HepG2 (cell line): ENCODE data around the gene PKP3. TPM values are rescaled to one million over a fixed set of nuclear protein-coding genes. Genes with fewer than 3 reads are reported as not detected.

ENCODE experiments used
- AHR ChIP-seq: IDR thresholded peaks from 2 replicates; pipeline ENCODE4 v1.6.1; 2018; ENCODE audit warnings: missing genetic modification reagents, missing compliant biosample characterization
- ATF4 ChIP-seq, 2 experiments: fragments of 450-650 bp in 1 of 2; sonication (generic) in 1 of 2; formaldehyde crosslinking; IDR thresholded peaks; 2 replicates each; pipeline versions ENCODE4 v1.5.0 to v1.8.0; 2020 to 2022; ENCODE audit warnings: mild to moderate bottlenecking in 1 of 2, missing genetic modification reagents in 1 of 2
- ERF ChIP-seq: IDR thresholded peaks from 2 replicates; pipeline ENCODE4 v1.6.1; 2018; ENCODE audit warnings: missing biosample characterization, missing genetic modification reagents
- GPBP1L1 ChIP-seq: sonication (generic); formaldehyde crosslinking; IDR thresholded peaks from 2 replicates; pipeline ENCODE4 v1.5.0; 2020; ENCODE audit warnings: mild to moderate bottlenecking, missing genetic modification reagents
- HMG20A ChIP-seq: IDR thresholded peaks from 2 replicates; pipeline ENCODE4 v1.6.1; 2016; ENCODE audit warnings: borderline replicate concordance
- IRF1 ChIP-seq: sonication (generic); formaldehyde crosslinking; IDR thresholded peaks from 2 replicates; pipeline ENCODE4 v1.4.0; 2020; ENCODE audit warnings: low read depth, mild to moderate bottlenecking, missing genetic modification reagents
- JDP2 ChIP-seq: sonication (generic); formaldehyde crosslinking; IDR thresholded peaks from 2 replicates; pipeline ENCODE4 v1.8.1; 2022; ENCODE audit warnings: missing genetic modification reagents, borderline replicate concordance
- KLF9 ChIP-seq: IDR thresholded peaks from 2 replicates; pipeline ENCODE4 v1.6.1; 2016; ENCODE audit warnings: low read depth
- MLLT10 ChIP-seq: sonication (generic); formaldehyde crosslinking; IDR thresholded peaks from 2 replicates; pipeline ENCODE4 v1.4.0; 2020; ENCODE audit warnings: missing genetic modification reagents
- NCOA5 ChIP-seq: sonication (generic); formaldehyde crosslinking; IDR thresholded peaks from 2 replicates; pipeline ENCODE4 v1.4.0; 2020; ENCODE audit warnings: missing genetic modification reagents
- SRSF9 ChIP-seq: fragments of 200-400 bp; formaldehyde crosslinking; IDR thresholded peaks from 2 replicates; pipeline ENCODE4 v1.6.1; 2018; ENCODE audit warnings: borderline replicate concordance, mild to moderate bottlenecking, low read depth, low read length; ENCODE audit not compliant: insufficient read depth, poor library complexity, severe bottlenecking
- TOE1 ChIP-seq: sonication (generic); formaldehyde crosslinking; IDR thresholded peaks from 2 replicates; pipeline ENCODE4 v1.4.0; 2020; ENCODE audit warnings: mild to moderate bottlenecking, missing genetic modification reagents
- TP53 ChIP-seq: sonication (generic); formaldehyde crosslinking; conservative IDR thresholded peaks from 2 replicates; pipeline ENCODE4 v1.4.0; 2020; ENCODE audit warnings: missing genetic modification reagents
- ZBTB20 ChIP-seq: sonication (generic); formaldehyde crosslinking; IDR thresholded peaks from 2 replicates; pipeline ENCODE4 v1.8.1; 2023; ENCODE audit warnings: missing genetic modification reagents, low read depth, mild to moderate bottlenecking, borderline replicate concordance
- ZFP36L1 ChIP-seq: sonication (generic); formaldehyde crosslinking; IDR thresholded peaks from 2 replicates; pipeline ENCODE4 v1.8.0; 2022; ENCODE audit warnings: mild to moderate bottlenecking, missing genetic modification reagents, moderate library complexity
- ZKSCAN1 ChIP-seq: fragments of 150-350 bp; IDR thresholded peaks from 2 replicates; pipeline ENCODE4 v1.6.1; 2014; ENCODE audit warnings: low read length
- ZMYM3 ChIP-seq: sonication (generic); formaldehyde crosslinking; IDR thresholded peaks from 2 replicates; pipeline ENCODE4 v1.5.1; 2020; ENCODE audit warnings: mild to moderate bottlenecking, missing genetic modification reagents
- ZNF160 ChIP-seq: sonication (generic); formaldehyde crosslinking; IDR thresholded peaks from 2 replicates; pipeline ENCODE4 v1.8.0; 2022; ENCODE audit warnings: mild to moderate bottlenecking, inconsistent platforms, missing genetic modification reagents
- ZNF232 ChIP-seq: sonication (generic); formaldehyde crosslinking; IDR thresholded peaks from 2 replicates; pipeline ENCODE4 v1.4.0; 2020; ENCODE audit warnings: missing genetic modification reagents, borderline replicate concordance
- ZNF33A ChIP-seq: sonication (generic); formaldehyde crosslinking; IDR thresholded peaks from 2 replicates; pipeline ENCODE4 v1.5.1; 2020; ENCODE audit warnings: missing genetic modification reagents, mild to moderate bottlenecking, moderate library complexity, borderline replicate concordance
- ZNF34 ChIP-seq: sonication (generic); formaldehyde crosslinking; IDR thresholded peaks from 2 replicates; pipeline ENCODE4 v1.4.0; 2020; ENCODE audit warnings: mild to moderate bottlenecking, missing genetic modification reagents, borderline replicate concordance
- ZNF382 ChIP-seq: sonication (generic); formaldehyde crosslinking; IDR thresholded peaks from 2 replicates; pipeline ENCODE4 v1.5.0; 2020; ENCODE audit warnings: missing genetic modification reagents, mild to moderate bottlenecking, borderline replicate concordance
- ZNF414 ChIP-seq: sonication (generic); formaldehyde crosslinking; IDR thresholded peaks from 2 replicates; pipeline ENCODE4 v1.5.0; 2020; ENCODE audit warnings: missing genetic modification reagents
- ZNF431 ChIP-seq: sonication (generic); formaldehyde crosslinking; IDR thresholded peaks from 2 replicates; pipeline ENCODE4 v1.9.0; 2022; ENCODE audit warnings: missing genetic modification reagents, low read depth, mild to moderate bottlenecking, borderline replicate concordance
- ZNF576 ChIP-seq: sonication (generic); formaldehyde crosslinking; IDR thresholded peaks from 2 replicates; pipeline ENCODE4 v1.4.0; 2020; ENCODE audit warnings: mild to moderate bottlenecking, missing genetic modification reagents
- ZNF879 ChIP-seq: sonication (generic); formaldehyde crosslinking; IDR thresholded peaks from 2 replicates; pipeline ENCODE4 v1.8.1; 2023; ENCODE audit warnings: missing genetic modification reagents
- polyA plus RNA-seq, 8 experiments: library from polyadenylated mRNA; depleted of rRNA in 3 of 8; stranded (reverse) in 7 of 8; unstranded in 1 of 8; fragments of >200 nt; fragmentation: Illumina TruSeq in 4 of 8; extraction: Trizol in 4 of 8; gene quantifications; 2 replicates each; pipeline versions ENCODE4 v1.2.1 to v1.2.3, GENCODE V29; 2011 to 2016; ENCODE audit warnings: low read depth in 4 of 8, missing spikeins in 1 of 8, mixed read lengths in 1 of 8; ENCODE audit not compliant: insufficient read depth in 1 of 8
- total RNA-seq, 5 experiments: library from RNA; depleted of rRNA; stranded (reverse); fragments of >200 nt; fragmentation: Illumina TruSeq; extraction: Trizol; gene quantifications; 2 replicates each; pipeline ENCODE4 v1.2.3, GENCODE V29; 2016; ENCODE audit warnings: low read depth in 1 of 5

PKP3 gene
- total and polyA plus RNA-seq, 2 of the 13 experiments (the other 11 are each of a cell fraction or from before 2014, with no cell fraction given) = 18.0 to 28.7 TPM

GRCh38 chr11:396948-397548 is 3.0 kb downstream of the PKP3 start (continued):
- no peak for TF ChIP-seq ZNF576 (CRISPR knock-in tag)
- no peak for TF ChIP-seq TP53 (CRISPR knock-in tag)
- no peak for TF ChIP-seq ZNF232 (CRISPR knock-in tag)
- TF ChIP-seq SRSF9 = no peak
- TF ChIP-seq ZNF382 (CRISPR knock-in tag) = no peak
- TF ChIP-seq KLF9 (CRISPR knock-in tag) = no peak
- TF ChIP-seq JDP2 (CRISPR knock-in tag) = no peak
- TF ChIP-seq ZNF879 (CRISPR knock-in tag) = no peak
- TF ChIP-seq ERF (CRISPR knock-in tag) = peak; percentile 73; the same call in 1 of the 2 replicates
- 0 out of 2 replicates have a peak, but pooled peaks have one; percentile 11 for TF ChIP-seq ZMYM3 (CRISPR knock-in tag)
- no peak for TF ChIP-seq ZKSCAN1
- no peak for TF ChIP-seq ZFP36L1
- TF ChIP-seq HMG20A = no peak
- TF ChIP-seq AHR (CRISPR knock-in tag) = no peak
- TF ChIP-seq ZBTB20 (CRISPR knock-in tag) = no peak; the same call in 1 of the 2 replicates
- no peak for TF ChIP-seq ZNF160
- no peak for TF ChIP-seq ZNF414
- no peak for TF ChIP-seq GPBP1L1 (CRISPR knock-in tag)
- TF ChIP-seq ZNF33A (CRISPR knock-in tag) = no peak
- TF ChIP-seq TOE1 = no peak
- 0 out of 2 replicates have a peak, but pooled peaks have one; percentile 63 for TF ChIP-seq ZNF34 (CRISPR knock-in tag)
- no peak for TF ChIP-seq ZNF431 (CRISPR knock-in tag)
- no peak for TF ChIP-seq IRF1 (CRISPR knock-in tag)
- TF ChIP-seq ATF4 (CRISPR knock-in tag; IDR thresholded peaks at IDR 0.05) = no peak
- no peak for TF ChIP-seq MLLT10 (CRISPR knock-in tag)
- no peak for TF ChIP-seq NCOA5 (CRISPR knock-in tag)
